Endothelial cell of umbilical vein (primary cell): ENCODE results near the gene VDAC2.

Experiments used
- EZH2 ChIP-seq: IDR thresholded peaks from 2 replicates; pipeline ENCODE4 v1.6.1; 2012; ENCODE audit warnings: borderline replicate concordance, low read depth, mild to moderate bottlenecking, moderate library complexity, low read length, inconsistent platforms; ENCODE audit not compliant: severe bottlenecking
- POLR2A ChIP-seq: IDR thresholded peaks from 2 replicates; pipeline ENCODE4 v1.6.1; 2012; ENCODE audit warnings: low read depth, mild to moderate bottlenecking, control low read depth, low read length
- POLR2AphosphoS5 ChIP-seq: IDR thresholded peaks from 2 replicates; pipeline ENCODE4 v1.6.1; 2012; ENCODE audit warnings: low read depth, mild to moderate bottlenecking, control low read depth, low read length, moderate library complexity; ENCODE audit not compliant: insufficient read depth
- TF ChIP-seq, protein P1 (sequence below), 2 donors: IDR thresholded peaks; 1 replicate in 1 of 2; 2 replicates in 1 of 2; pipeline ENCODE4 v1.5.1; 2011; ENCODE audit warnings: low read length in 2 of 2, mild to moderate bottlenecking in 2 of 2, moderate library complexity in 2 of 2, control low read depth in 1 of 2, inconsistent platforms in 1 of 2, low read depth in 1 of 2; ENCODE audit not compliant: insufficient read depth in 1 of 2; ENCODE audit errors: extremely low read depth in 1 of 2
- TF ChIP-seq, protein P2 (sequence below): IDR thresholded peaks from 2 replicates; pipeline ENCODE4 v1.6.1; 2011; ENCODE audit not compliant: insufficient read depth, insufficient read length

DNA sequence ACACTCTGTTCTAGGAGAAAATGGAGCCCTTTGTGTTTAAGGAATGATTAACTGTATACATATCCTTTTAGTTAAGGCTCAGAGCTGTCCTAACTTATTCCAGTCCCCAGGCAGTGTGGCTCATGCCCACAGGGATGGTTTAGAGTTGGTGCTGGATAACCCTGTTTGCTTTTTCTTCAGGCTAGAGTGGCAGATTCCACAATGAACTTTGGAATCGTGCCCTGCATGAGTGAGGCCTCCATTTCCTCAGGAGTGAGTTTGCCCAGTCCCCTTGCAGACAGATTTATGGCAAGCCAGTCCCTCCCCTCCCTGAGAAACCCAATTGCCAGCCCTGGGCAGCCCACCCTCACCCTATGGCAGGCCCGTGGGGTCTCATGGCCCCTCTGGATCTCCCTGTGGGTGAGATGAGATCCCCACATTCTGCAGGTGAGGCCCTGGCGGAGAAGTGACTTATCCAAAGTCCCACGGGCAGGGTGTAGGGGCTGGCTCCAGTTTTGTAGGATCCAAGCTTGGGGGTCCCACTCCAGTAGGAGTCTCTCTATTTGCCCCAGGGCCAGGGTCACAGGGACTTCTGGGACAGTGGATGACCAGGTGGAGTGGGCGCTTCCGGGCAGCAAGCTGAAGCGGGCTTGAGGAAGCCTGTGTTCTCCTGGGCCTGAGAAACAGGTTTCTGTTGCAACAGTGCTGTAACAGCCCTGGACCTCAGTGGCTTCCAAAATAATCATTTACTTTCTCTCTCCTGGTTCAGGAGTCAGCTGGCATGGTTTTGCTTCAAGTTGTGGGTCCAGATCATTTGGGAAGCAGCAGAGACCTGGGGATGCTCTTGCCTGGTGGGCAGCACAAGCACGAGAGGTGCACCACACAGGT is 34.1 kb downstream of the VDAC2 start:
- TF ChIP-seq, protein P1, sequence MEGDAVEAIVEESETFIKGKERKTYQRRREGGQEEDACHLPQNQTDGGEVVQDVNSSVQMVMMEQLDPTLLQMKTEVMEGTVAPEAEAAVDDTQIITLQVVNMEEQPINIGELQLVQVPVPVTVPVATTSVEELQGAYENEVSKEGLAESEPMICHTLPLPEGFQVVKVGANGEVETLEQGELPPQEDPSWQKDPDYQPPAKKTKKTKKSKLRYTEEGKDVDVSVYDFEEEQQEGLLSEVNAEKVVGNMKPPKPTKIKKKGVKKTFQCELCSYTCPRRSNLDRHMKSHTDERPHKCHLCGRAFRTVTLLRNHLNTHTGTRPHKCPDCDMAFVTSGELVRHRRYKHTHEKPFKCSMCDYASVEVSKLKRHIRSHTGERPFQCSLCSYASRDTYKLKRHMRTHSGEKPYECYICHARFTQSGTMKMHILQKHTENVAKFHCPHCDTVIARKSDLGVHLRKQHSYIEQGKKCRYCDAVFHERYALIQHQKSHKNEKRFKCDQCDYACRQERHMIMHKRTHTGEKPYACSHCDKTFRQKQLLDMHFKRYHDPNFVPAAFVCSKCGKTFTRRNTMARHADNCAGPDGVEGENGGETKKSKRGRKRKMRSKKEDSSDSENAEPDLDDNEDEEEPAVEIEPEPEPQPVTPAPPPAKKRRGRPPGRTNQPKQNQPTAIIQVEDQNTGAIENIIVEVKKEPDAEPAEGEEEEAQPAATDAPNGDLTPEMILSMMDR (IDR thresholded peaks at IDR 0.05; ENCODE audit: extremely low read depth in 1 of 2, insufficient read depth in 1 of 2, low read depth in 1 of 2, low read length in 2 of 2) = no peak
- TF ChIP-seq, protein P2, sequence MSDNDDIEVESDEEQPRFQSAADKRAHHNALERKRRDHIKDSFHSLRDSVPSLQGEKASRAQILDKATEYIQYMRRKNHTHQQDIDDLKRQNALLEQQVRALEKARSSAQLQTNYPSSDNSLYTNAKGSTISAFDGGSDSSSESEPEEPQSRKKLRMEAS = no peak
- TF ChIP-seq EZH2 = no peak
- TF ChIP-seq POLR2AphosphoS5 = no peak
- no peak for TF ChIP-seq POLR2A
